ENCODE results near the gene NOP16.
A peak's percentile ranks its signal among the peaks of the same experiment; 100 is the strongest.

Gene NOP16

GRCh38 chr5:176394096-176394495 is 5.7 kb upstream of the NOP16 start:
- no peak overlapping the region for H3K27ac ChIP-seq
- H3K36me3 ChIP-seq = peaks cover 30% of the 10 kb centered on the region
- TF ChIP-seq CTCF (IDR thresholded peaks at IDR 0.05; ENCODE audit: low read depth, low read length) = no peak
- no peaks in the 10 kb centered on the region for H3K9me3 ChIP-seq (ENCODE audit: severe bottlenecking)
- no peak for DNase-seq
- no peaks in the 10 kb centered on the region for H3K27me3 ChIP-seq (ENCODE audit: insufficient read depth, low read depth, severe bottlenecking)
- no peak overlapping the region for H3K4me3 ChIP-seq (ENCODE audit: low read depth, low read length)

- no peaks in the 10 kb centered on the region for H3K27me3 ChIP-seq (ENCODE audit: insufficient read depth, low read depth, severe bottlenecking)
- DNase-seq = no peak
- TF ChIP-seq CTCF (IDR thresholded peaks at IDR 0.05; ENCODE audit: low read depth, low read length) = no peak
- H3K4me3 ChIP-seq (ENCODE audit: low read depth, low read length) = no peak overlapping the region
- H3K9me3 ChIP-seq (ENCODE audit: severe bottlenecking) = no peaks in the 10 kb centered on the region
- H3K27ac ChIP-seq = no peak overlapping the region
- H3K36me3 ChIP-seq = peaks cover 33% of the 10 kb centered on the region
Observed at GRCh38 chr5:176392526-176392925, 4.1 kb upstream of the NOP16 start.

DNA sequence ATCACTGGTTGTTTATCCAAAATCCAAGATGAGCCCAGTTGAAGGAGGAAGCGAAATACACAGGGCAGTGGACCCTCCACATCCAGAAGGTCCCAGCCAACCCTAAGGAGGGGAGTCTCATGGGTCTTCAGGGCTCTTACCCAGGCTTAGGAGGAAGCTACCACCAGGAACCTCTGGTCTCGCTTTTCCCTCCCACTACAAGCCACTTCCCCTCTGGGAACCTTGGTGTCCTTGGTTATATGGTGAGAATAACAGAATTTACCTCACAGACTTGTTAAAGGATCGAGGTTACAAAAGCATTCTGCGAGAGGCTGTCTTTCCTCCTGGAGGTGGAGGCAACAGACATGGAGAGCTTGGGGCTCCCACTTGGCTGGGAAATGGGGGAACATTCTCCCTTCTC is 3.6 kb upstream of the NOP16 start:
- no peak for TF ChIP-seq CTCF (IDR thresholded peaks at IDR 0.05; ENCODE audit: low read depth, low read length)
- H3K27ac ChIP-seq = no peak overlapping the region
- no peaks in the 10 kb centered on the region for H3K27me3 ChIP-seq (ENCODE audit: insufficient read depth, low read depth, severe bottlenecking)
- no peak overlapping the region for H3K4me3 ChIP-seq (ENCODE audit: low read depth, low read length)
- no peak for DNase-seq
- H3K9me3 ChIP-seq (ENCODE audit: severe bottlenecking) = no peaks in the 10 kb centered on the region
- H3K36me3 ChIP-seq = peaks cover 33% of the 10 kb centered on the region

DNA sequence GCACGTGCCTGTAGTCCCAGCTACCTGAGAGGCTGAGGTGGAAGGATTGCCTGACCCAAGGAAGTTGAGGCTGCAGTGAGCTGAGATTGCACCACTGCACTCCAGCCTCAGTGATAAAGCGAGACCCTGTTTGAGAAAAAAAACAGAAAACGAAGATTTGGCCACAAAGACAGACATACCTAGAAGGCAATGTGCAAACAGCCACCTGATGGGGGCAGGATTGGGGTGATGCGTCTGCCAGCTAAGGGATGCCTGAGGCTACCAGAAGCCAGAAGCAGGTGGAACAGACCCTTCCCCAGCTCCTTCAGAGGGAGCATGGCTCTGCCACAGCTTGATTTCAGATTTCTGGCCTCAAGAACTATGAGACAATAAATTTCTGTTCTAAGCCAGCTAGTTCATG is 3.1 kb upstream of the NOP16 start:
- Histone ChIP-seq H3K36me3 (peaks cover 31% of the 10 kb centered on the region), H3K27me3 (ENCODE audit: insufficient read depth, low read depth, severe bottlenecking) (no peaks in the 10 kb centered on the region), H3K9me3 (ENCODE audit: severe bottlenecking) (no peaks in the 10 kb centered on the region), H3K27ac (no peak overlapping the region), H3K4me3 (ENCODE audit: low read depth, low read length) (no peak overlapping the region)
- DNase-seq = no peak
- TF ChIP-seq CTCF (IDR thresholded peaks at IDR 0.05; ENCODE audit: low read depth, low read length) = 0 out of 2 replicates have a peak, but pooled peaks have one; percentile 6

- DNase-seq = no peak
- peaks cover 49% of the 10 kb centered on the region for H3K36me3 ChIP-seq
Observed at GRCh38 chr5:176389135-176390123, 1.0 kb upstream of the NOP16 start.

More at GRCh38 chr5:176389135-176390123, 1.0 kb upstream of the NOP16 start:
- Histone ChIP-seq H3K9me3 (ENCODE audit: severe bottlenecking) (no peaks in the 10 kb centered on the region), H3K27me3 (ENCODE audit: insufficient read depth, low read depth, severe bottlenecking) (no peaks in the 10 kb centered on the region), H3K4me3 (ENCODE audit: low read depth, low read length) (peak overlapping the region; percentile 67), H3K27ac (peak overlapping the region; percentile 98)
- no peak for TF ChIP-seq CTCF (IDR thresholded peaks at IDR 0.05; ENCODE audit: low read depth, low read length)
